HUES6 (cell line): ENCODE measurements around the gene TICRR.

Source experiments
- H3K27ac ChIP-seq: 2 replicates; pipeline ENCODE4 v1.7.0; 2013; ENCODE audit warnings: low read depth, mild to moderate bottlenecking, low read length, inconsistent platforms
- H3K27me3 ChIP-seq: 2 replicates; pipeline ENCODE4 v1.6.1; 2013; ENCODE audit warnings: low read length; ENCODE audit not compliant: control insufficient read depth, insufficient read depth
- H3K36me3 ChIP-seq: 2 replicates; pipeline ENCODE4 v1.6.1; 2013; ENCODE audit warnings: low read length; ENCODE audit not compliant: control insufficient read depth, insufficient read depth
- H3K4me1 ChIP-seq: 2 replicates; pipeline ENCODE4 v1.6.1; 2013; ENCODE audit warnings: low read length; ENCODE audit not compliant: control insufficient read depth, insufficient read depth
- H3K4me3 ChIP-seq: 2 replicates; pipeline ENCODE4 v1.5.1; 2013; ENCODE audit warnings: low read depth, low read length
- H3K9ac ChIP-seq: one replicate; pipeline ENCODE4 v1.6.1; 2013; ENCODE audit warnings: mild to moderate bottlenecking, low read length
- H3K9me3 ChIP-seq: 2 replicates; pipeline ENCODE4 v1.6.1; 2013; ENCODE audit warnings: low read depth, low read length; ENCODE audit not compliant: control insufficient read depth, insufficient read depth

Gene TICRR

DNA sequence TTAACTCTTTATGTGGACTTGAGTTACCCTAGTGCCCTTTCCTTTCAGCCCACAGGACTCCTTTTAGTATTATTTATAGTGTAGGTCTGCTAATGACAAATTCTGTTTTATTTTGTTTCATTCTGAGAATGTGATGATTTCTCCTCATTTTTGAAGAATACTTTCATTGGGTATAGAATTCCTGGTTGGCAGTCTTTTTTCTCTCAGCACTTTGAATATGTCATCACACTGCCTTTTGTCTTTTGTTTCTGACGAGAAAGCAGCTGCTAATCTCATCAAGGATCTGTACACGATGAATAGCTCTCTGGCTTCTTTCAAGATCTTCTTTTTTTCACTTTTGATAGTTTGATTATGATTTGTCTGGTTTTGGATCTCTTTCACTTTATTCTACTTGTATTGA is 37.8 kb downstream of the TICRR start:
- H3K27ac ChIP-seq: no peak overlapping the region
- peaks cover 94% of the 10 kb centered on the region for H3K36me3 ChIP-seq
- no peak overlapping the region for H3K9ac ChIP-seq
- no peaks in the 10 kb centered on the region for H3K27me3 ChIP-seq
- no peak overlapping the region for H3K4me3 ChIP-seq
- no peaks in the 10 kb centered on the region for H3K4me1 ChIP-seq
- H3K9me3 ChIP-seq: no peaks in the 10 kb centered on the region

DNA sequence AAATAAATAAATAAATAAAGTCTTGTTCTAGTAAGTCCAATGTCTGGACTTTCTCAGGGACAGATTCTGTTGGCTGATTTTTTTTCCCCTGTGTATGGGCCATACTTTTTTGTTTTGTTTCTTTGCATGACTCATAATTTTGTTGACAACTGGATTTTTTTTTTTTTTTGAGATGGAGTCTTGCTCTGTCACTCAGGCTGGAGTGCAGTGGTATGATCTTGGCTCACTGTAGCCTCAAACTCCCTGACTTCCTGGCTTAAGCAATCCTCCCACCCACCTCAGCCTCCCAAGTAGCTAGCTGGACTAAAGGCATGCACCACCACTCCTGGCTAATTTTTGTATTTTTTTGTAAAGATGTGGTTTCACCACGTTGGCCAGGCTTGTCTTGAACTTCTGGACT is 38.9 kb downstream of the TICRR start:
- no peaks in the 10 kb centered on the region for H3K27me3 ChIP-seq
- H3K36me3 ChIP-seq: peaks cover 94% of the 10 kb centered on the region
- H3K9me3 ChIP-seq: no peaks in the 10 kb centered on the region
- no peak overlapping the region for H3K27ac ChIP-seq
- no peak overlapping the region for H3K4me3 ChIP-seq
- no peak overlapping the region for H3K9ac ChIP-seq
- no peaks in the 10 kb centered on the region for H3K4me1 ChIP-seq

DNA sequence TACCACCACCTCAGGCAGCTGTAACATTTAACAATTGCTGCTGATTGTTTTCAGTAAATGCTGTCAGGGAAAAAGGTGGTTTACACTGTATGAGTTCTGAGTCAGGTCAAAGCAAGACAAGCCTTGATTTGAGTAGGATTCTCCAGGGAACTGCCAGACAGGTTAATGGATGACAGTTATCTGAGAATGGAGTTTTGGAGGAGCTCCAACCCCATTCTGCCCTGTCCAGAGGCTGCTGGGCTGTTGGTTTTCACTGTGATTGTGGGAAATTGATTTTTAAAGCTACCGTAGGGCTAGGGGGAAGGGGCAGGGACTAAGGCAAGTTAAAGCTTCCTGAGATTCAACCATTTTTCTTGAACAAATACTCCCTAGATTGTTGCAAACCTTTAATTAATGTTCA is 39.9 kb downstream of the TICRR start:
- peaks cover 94% of the 10 kb centered on the region for H3K36me3 ChIP-seq
- no peak overlapping the region for H3K27ac ChIP-seq
- H3K27me3 ChIP-seq: no peaks in the 10 kb centered on the region
- H3K9me3 ChIP-seq: no peaks in the 10 kb centered on the region
- no peak overlapping the region for H3K9ac ChIP-seq
- H3K4me1 ChIP-seq: no peaks in the 10 kb centered on the region
- H3K4me3 ChIP-seq: no peak overlapping the region

DNA sequence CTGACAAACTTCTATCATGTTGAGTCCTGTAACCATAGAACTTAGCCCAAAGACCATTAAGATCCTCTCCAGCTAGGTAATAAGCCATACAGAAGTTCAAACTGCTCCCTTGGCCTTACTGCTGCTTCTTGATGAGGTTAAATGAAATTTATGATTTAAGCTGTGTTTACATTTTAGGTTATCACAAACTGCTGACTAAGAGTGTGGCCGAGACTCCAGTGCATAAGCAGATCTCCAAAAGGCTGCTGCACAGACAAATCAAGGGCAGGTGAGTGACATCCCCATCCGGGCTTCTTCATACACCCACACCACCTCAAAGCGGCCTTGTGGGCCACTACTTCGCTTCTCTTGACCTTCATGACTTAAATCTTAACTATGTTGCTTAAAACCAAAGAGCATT is 41.0 kb downstream of the TICRR start:
- Histone ChIP-seq H3K27me3 (no peaks in the 10 kb centered on the region), H3K4me3 (no peak overlapping the region), H3K9me3 (no peaks in the 10 kb centered on the region), H3K4me1 (no peaks in the 10 kb centered on the region), H3K36me3 (peaks cover 92% of the 10 kb centered on the region), H3K27ac (no peak overlapping the region), H3K9ac (no peak overlapping the region)

GRCh38 chr15:89621547-89621946 is 46.3 kb downstream of the TICRR start:
- peaks cover 97% of the 10 kb centered on the region for H3K36me3 ChIP-seq

GRCh38 chr15:89623165-89623564 is 47.9 kb downstream of the TICRR start:
- H3K4me1 ChIP-seq: no peaks in the 10 kb centered on the region
- H3K9ac ChIP-seq: no peak overlapping the region
- H3K4me3 ChIP-seq: no peak overlapping the region
- H3K27me3 ChIP-seq: no peaks in the 10 kb centered on the region
- no peak overlapping the region for H3K27ac ChIP-seq
- H3K9me3 ChIP-seq: no peaks in the 10 kb centered on the region
- peaks cover 98% of the 10 kb centered on the region for H3K36me3 ChIP-seq

More at GRCh38 chr15:89621547-89621946, 46.3 kb downstream of the TICRR start:
- Histone ChIP-seq H3K9me3 (no peaks in the 10 kb centered on the region), H3K27ac (no peak overlapping the region), H3K9ac (no peak overlapping the region), H3K4me1 (no peaks in the 10 kb centered on the region), H3K27me3 (no peaks in the 10 kb centered on the region), H3K4me3 (no peak overlapping the region)

DNA sequence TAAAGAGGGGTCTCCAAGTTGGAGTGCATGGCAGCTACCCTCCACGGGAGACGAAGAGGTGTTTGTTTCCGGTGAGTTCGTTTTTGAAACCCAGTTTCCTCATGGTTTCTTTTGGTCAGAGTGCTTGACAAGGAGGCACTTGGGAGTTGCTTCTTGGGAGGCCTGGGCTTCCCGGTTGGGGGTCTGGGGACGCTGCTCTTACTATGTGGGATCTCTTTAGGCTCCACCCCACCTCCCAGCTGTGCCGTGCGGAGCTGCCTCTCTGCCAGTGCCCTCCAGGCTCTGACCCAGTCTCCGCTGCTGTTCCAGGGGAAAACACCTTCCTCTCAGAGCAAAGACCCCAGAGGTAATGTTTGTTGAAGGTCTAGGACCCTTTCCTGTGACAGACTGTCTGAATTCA is 50.4 kb downstream of the TICRR start:
- Histone ChIP-seq H3K4me1 (no peaks in the 10 kb centered on the region), H3K27ac (no peak overlapping the region), H3K27me3 (no peaks in the 10 kb centered on the region), H3K4me3 (no peak overlapping the region), H3K36me3 (peaks cover 98% of the 10 kb centered on the region), H3K9me3 (no peaks in the 10 kb centered on the region), H3K9ac (no peak overlapping the region)

DNA sequence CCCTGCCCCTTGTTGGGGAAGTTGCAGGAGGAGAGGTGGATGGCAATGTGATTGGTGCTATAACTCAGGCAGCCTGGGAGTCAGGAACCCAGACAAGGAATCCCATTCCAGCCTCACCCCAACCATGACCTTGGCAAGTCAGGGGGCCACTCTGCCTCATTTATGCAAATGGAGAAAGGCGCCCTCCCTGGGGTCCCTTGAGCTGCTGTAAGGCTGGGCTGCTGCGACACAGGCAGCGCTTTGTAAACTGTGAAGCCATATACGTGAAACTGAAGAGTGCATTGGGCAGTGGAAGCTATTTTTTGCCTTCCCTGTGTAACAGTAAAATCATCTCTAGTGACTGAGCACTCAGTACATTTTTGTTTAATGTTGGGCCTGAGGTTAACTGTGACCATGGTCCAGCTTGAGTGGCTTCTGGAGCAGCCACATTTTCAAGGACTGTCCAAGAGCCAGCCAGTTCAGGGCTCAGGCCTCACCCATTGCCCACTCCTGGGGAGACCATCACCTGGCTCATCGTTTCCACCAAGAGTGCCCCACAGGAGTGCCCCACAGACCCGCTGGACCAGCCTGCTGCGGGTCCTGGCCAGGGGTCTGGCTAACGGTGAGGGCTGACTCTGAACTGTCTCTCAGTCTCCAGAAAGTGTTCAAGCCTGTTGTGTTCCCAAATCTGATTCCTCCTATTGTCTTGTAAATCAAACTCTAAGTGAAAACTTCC is 52.1 kb downstream of the TICRR start:
- Histone ChIP-seq H3K9ac (no peak overlapping the region), H3K4me3 (no peak overlapping the region), H3K36me3 (peaks cover 98% of the 10 kb centered on the region), H3K9me3 (no peaks in the 10 kb centered on the region), H3K4me1 (no peaks in the 10 kb centered on the region), H3K27me3 (no peaks in the 10 kb centered on the region), H3K27ac (no peak overlapping the region)

GRCh38 chr15:89628301-89628700 is 53.0 kb downstream of the TICRR start:
- no peaks in the 10 kb centered on the region for H3K4me1 ChIP-seq
- H3K9ac ChIP-seq: no peak overlapping the region
- H3K36me3 ChIP-seq: peaks cover 97% of the 10 kb centered on the region
- H3K9me3 ChIP-seq: peaks cover under 1% of the 10 kb centered on the region; the same call in 1 of the 2 replicates
- H3K4me3 ChIP-seq: no peak overlapping the region
- no peak overlapping the region for H3K27ac ChIP-seq
- no peaks in the 10 kb centered on the region for H3K27me3 ChIP-seq

DNA sequence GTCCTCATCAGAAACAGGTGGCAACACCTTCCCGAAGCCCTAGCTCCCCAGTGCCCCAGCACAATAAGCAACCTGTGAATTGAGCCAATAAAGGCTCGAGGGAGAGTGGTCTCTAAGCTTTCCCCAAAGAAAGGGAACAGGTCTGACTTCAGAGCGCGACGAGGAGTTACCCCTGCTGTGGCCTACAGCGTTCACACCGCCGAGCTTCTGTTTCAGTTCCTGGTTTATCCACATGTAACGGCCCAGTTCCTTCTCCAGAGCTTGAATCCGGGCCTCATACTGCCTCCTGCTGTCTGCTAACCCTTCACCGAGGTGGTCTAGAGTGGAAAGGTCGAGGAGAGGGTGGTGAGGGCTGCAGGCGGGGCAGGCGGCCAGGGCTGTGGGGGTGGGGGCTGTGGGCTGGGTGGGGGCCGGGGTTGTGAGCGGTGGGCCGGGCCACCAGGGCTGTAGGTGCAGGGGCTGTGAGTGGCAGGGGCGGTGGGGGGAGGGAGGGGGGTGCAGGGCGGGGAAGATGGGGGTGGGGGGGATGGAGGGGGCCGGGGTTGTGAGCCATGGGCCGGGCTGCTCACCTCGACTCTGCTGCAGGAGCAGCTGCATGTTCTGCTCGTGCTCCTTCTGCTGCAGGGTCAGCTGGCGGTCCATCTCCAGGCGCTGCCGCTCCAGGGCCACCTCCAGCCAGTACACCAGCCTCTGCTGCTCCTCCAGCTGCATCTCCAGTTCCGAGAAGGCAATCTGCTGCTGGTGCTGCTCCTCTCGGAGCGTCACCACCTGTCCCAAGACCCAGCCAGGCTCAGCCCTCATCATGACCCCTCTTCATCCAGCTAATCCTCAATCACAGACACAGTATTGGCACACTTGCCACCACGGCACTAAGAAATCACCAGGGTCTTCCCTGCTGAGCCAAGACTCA is 53.8 kb downstream of the TICRR start:
- Histone ChIP-seq H3K36me3 (peaks cover 94% of the 10 kb centered on the region), H3K27me3 (no peaks in the 10 kb centered on the region), H3K4me1 (no peaks in the 10 kb centered on the region), H3K4me3 (no peak overlapping the region), H3K27ac (no peak overlapping the region), H3K9me3 (peaks cover 6% of the 10 kb centered on the region), H3K9ac (no peak overlapping the region)

GRCh38 chr15:89629829-89630228 is 54.6 kb downstream of the TICRR start:
- Histone ChIP-seq H3K27me3 (no peaks in the 10 kb centered on the region), H3K9ac (no peak overlapping the region), H3K27ac (no peak overlapping the region), H3K36me3 (peaks cover 87% of the 10 kb centered on the region), H3K9me3 (peaks cover 10% of the 10 kb centered on the region), H3K4me1 (no peaks in the 10 kb centered on the region), H3K4me3 (no peak overlapping the region)
